Thymus (tissue), 11 donors: ENCODE measurements around the gene STT3B. TPM values are rescaled to one million over a fixed set of nuclear protein-coding genes. Genes with fewer than 3 reads are reported as not detected.
A peak's percentile ranks its signal among the peaks of the same experiment; 100 is the strongest.
"Not testable (repeated sequence)": the region's sequence is repeated elsewhere in the genome, so short reads cannot be mapped to it uniquely, and the experiment has no call there.

ENCODE experiments used
- DNase-seq, 9 donors: peaks; one replicate each; pipeline ENCODE4 v3.0.0-alpha.2; 2013; ENCODE audit warnings: low spot score in 9 of 9, low read depth in 6 of 9, missing footprints in 1 of 9
- H3K27ac ChIP-seq, 2 donors: one replicate each; pipeline ENCODE4 v1.5.1; 2013; ENCODE audit warnings: control low read depth in 1 of 2, low read depth in 1 of 2, low read length in 1 of 2, mild to moderate bottlenecking in 1 of 2, moderate library complexity in 1 of 2
- H3K27me3 ChIP-seq, 2 donors: one replicate each; pipeline ENCODE4 v1.5.1; 2013; ENCODE audit warnings: low read length in 1 of 2; ENCODE audit not compliant: control insufficient read depth in 2 of 2, insufficient read depth in 1 of 2
- H3K36me3 ChIP-seq, 2 donors: one replicate each; pipeline ENCODE4 v1.5.1; 2013; ENCODE audit warnings: low read length in 1 of 2, mild to moderate bottlenecking in 1 of 2, moderate library complexity in 1 of 2; ENCODE audit not compliant: control insufficient read depth in 2 of 2, insufficient read depth in 2 of 2
- H3K4me1 ChIP-seq, 2 donors: one replicate each; pipeline ENCODE4 v1.5.1; 2013; ENCODE audit warnings: low read length in 2 of 2; ENCODE audit not compliant: control insufficient read depth in 2 of 2, insufficient read depth in 2 of 2
- H3K4me3 ChIP-seq, 2 donors: one replicate each; pipeline ENCODE4 v1.5.1; 2013; ENCODE audit warnings: low read length in 2 of 2, control low read depth in 1 of 2, mild to moderate bottlenecking in 1 of 2
- H3K9me3 ChIP-seq, 2 donors: one replicate each; pipeline ENCODE4 v1.5.1; 2013; ENCODE audit warnings: low read length in 1 of 2, mild to moderate bottlenecking in 1 of 2; ENCODE audit not compliant: control insufficient read depth in 2 of 2, insufficient read depth in 1 of 2
- WGBS: extraction: QIAGEN DNeasy Blood & Tissue Kit; methylation state at CpG from one replicate; pipeline ENCODE4 v1.1.7; 2013; 5-methylcytosine and 5-hydroxymethylcytosine counted together
- polyA plus RNA-seq: library from polyadenylated mRNA; stranded (reverse); fragments of 200-250 nt; gene quantifications from one replicate; pipeline ENCODE4 v1.2.3, GENCODE V29; 2013
- total RNA-seq: library from RNA; stranded (reverse); fragments of 120-200 nt; gene quantifications from one replicate; pipeline ENCODE4 v1.2.4, GENCODE V29; 2013
- donor health status: healthy.

The STT3B gene
- total and polyA plus RNA-seq, 2 donors: 84.8 to 102 TPM

GRCh38 chr3:31495971-31496665, 36.6 kb upstream of the STT3B start:
- 97% methylated on average over 9 of the region's 9 CpGs for WGBS

GRCh38 chr3:31498791-31499190, 33.9 kb upstream of the STT3B start:
- WGBS: 95% methylated on average over 5 of the region's 5 CpGs

More at GRCh38 chr3:31495971-31496665, 36.6 kb upstream of the STT3B start:
- no peaks in the 10 kb centered on the region for H3K36me3 ChIP-seq
- H3K4me3 ChIP-seq: no peak overlapping the region
- no peaks in the 10 kb centered on the region for H3K27me3 ChIP-seq
- no peaks in the 10 kb centered on the region for H3K4me1 ChIP-seq
- H3K27ac ChIP-seq: no peak overlapping the region
- DNase-seq: no peak
- H3K9me3 ChIP-seq: peaks cover 0 to 3% of the 10 kb centered on the region in 2 donors

GRCh38 chr3:31499281-31499680, 33.4 kb upstream of the STT3B start:
- H3K9me3 ChIP-seq: no peaks in the 10 kb centered on the region
- no peaks in the 10 kb centered on the region for H3K27me3 ChIP-seq
- 99% methylated on average over 3 of the region's 3 CpGs for WGBS
- no peak for DNase-seq
- no peak overlapping the region for H3K4me3 ChIP-seq
- H3K27ac ChIP-seq: no peak overlapping the region
- no peaks in the 10 kb centered on the region for H3K4me1 ChIP-seq
- H3K36me3 ChIP-seq: no peaks in the 10 kb centered on the region

More at GRCh38 chr3:31498791-31499190, 33.9 kb upstream of the STT3B start:
- H3K27me3 ChIP-seq: no peaks in the 10 kb centered on the region
- H3K9me3 ChIP-seq: no peaks in the 10 kb centered on the region
- H3K36me3 ChIP-seq: no peaks in the 10 kb centered on the region
- H3K27ac ChIP-seq: no peak overlapping the region
- no peak overlapping the region for H3K4me3 ChIP-seq
- H3K4me1 ChIP-seq: no peaks in the 10 kb centered on the region
- no peak for DNase-seq

DNA sequence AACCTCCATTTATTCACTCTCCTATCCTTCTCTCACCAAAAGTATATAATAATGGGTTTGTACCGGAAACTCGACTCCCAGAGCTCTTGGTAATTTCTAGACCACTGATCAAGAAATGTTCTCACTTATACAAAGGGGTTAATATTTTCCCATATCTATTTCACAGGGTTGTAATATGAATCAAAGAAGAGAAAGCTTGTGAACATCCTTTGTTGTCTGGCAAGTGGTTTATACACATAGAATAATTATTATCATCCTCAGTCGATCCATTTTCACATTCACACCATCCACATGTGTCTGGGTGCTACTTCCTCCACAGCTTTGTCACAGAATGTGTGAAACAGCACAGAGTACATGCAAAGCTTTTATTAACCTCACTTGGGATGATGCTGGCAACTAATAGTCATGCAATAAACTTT, 29.9 kb upstream of the STT3B start:
- Histone ChIP-seq H3K9me3 (no peaks in the 10 kb centered on the region), H3K36me3 (no peaks in the 10 kb centered on the region), H3K4me1 (peaks cover 0 to 4% of the 10 kb centered on the region in 2 donors), H3K4me3 (no peak overlapping the region), H3K27ac (no peak overlapping the region), H3K27me3 (no peaks in the 10 kb centered on the region)
- WGBS: 97% methylated on average over 3 of the region's 3 CpGs
- DNase-seq: no peak

- WGBS: 93% methylated on average over 4 of the region's 4 CpGs
- H3K4me3 ChIP-seq: no peak overlapping the region
These were observed 29.3 kb upstream of the STT3B start for GRCh38 chr3:31503456-31503855.

DNA sequence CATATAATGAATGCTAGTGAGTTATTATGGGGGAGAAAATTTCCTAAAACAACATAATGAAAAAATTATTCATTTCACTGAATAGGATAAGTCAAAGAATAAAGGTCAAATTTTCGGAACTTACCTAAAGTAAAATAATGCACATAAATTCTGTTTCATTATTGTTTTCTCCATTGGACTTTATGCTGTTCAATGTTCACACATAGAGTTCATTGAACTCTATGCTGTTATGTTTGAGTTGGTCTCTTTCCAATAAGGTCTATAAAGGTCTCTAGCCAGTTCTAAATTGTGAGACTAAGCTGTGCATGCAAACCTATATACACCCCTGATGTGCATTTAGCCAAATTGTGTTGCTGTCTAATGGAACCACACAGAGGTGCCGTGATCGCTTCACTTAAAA, 28.5 kb upstream of the STT3B start:
- over 99% methylated on average over 3 of the region's 3 CpGs for WGBS
- no peak overlapping the region for H3K27ac ChIP-seq
- no peaks in the 10 kb centered on the region for H3K27me3 ChIP-seq
- no peak for DNase-seq
- H3K4me1 ChIP-seq: peaks cover 0 to 4% of the 10 kb centered on the region in 2 donors
- no peak overlapping the region for H3K4me3 ChIP-seq
- H3K9me3 ChIP-seq: no peaks in the 10 kb centered on the region
- H3K36me3 ChIP-seq: no peaks in the 10 kb centered on the region

More at GRCh38 chr3:31503456-31503855, 29.3 kb upstream of the STT3B start:
- Histone ChIP-seq H3K27ac (no peak overlapping the region), H3K36me3 (no peaks in the 10 kb centered on the region), H3K9me3 (no peaks in the 10 kb centered on the region), H3K4me1 (peaks cover 0 to 4% of the 10 kb centered on the region in 2 donors), H3K27me3 (no peaks in the 10 kb centered on the region)
- no peak for DNase-seq

DNA sequence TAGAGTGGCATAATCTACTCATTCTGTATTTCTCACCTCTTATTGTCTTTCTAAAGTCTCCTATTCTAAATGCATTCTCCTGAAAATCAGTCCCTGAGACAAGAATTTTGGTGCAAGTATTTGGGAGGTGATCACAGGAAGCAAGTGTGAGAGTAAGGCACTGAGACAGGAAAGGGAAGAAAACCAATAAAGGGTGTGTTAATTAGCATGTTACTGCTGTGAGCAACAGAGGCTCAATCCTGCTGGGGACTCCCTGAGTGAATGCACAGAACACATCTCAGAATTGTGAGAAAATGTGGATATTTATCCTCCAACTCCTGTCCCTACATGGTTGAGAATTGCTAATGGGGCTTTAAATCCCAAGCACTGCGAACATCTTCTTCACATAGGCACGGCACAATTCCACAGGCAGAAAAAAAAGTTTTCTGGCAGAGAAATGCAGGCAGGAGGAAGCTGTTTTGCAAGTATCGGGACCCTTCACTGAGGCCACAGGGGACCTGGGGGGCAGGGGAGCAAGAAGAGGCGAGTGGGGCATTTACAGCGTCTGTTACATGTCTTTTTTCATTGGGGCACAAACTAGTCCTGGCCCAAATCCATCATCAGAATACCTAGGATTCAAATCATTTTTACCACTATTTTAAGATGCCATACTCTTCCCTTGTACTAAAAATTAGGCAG, 27.2 kb upstream of the STT3B start:
- H3K36me3 ChIP-seq: no peaks in the 10 kb centered on the region

DNA sequence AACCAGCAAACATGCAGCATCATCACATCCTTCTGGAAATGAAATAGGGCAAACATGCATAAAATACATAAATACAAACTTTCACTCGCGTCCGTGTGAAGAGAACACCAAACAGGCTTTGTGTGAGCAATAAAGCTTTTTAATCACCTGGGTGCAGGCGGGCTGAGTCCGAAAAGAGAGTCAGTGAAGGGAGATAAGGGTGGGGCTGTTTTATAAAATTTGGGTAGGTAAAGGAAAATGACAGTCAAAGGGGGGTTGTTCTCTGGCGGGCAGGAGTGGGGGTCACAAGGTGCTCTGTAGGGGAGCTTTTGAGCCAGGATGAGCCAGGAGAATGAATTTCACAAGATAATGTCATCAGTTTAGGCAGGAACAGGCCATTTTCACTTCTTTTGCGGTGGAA, 26.2 kb upstream of the STT3B start:
- not testable (repeated sequence) for H3K27ac ChIP-seq, H3K36me3 ChIP-seq, H3K9me3 ChIP-seq, DNase-seq, H3K4me3 ChIP-seq, H3K27me3 ChIP-seq, H3K4me1 ChIP-seq
- WGBS: 96% methylated on average over 7 of the region's 7 CpGs

More for the DNA sequence above, 27.2 kb upstream of the STT3B start:
- DNase-seq: peak in 1 of 9 donors; percentile 21
- no peak overlapping the region for H3K27ac ChIP-seq
- 45% methylated on average over 5 of the region's 5 CpGs for WGBS
- H3K4me3 ChIP-seq: no peak overlapping the region
- peaks cover 0 to 4% of the 10 kb centered on the region in 2 donors for H3K4me1 ChIP-seq
- no peaks in the 10 kb centered on the region for H3K9me3 ChIP-seq
- no peaks in the 10 kb centered on the region for H3K27me3 ChIP-seq

DNA sequence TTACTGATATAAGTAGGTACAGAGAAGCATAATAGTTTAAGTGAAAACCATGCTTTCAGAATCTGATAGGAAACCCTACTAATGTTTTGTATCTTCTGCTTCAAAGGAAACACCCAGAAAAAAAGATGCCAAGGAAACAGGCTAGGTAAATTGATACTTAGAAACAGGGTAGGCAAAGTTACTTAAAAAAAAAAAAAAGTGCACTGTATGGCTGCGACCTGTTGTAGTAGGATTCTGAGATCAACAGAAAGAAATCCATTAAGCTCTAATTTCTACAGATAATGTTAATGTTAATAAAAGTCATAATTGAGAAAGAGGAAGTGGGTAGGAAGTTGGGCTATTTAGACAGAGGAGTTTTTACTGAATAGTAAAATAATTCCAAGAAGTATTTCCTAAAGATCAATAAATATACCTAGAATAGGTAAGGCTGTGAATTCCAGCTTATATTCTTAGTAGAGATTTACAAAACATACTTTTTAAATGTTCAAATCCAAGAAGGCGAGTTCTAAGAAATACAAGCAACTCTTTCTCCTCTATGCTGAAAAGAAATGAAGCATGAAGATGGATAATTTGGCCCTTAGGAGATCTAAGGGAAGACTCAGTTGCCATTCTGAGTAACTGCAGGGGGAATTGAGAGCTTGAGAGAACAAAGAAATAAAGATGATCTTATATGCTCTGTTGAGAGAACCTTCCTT, 24.1 kb upstream of the STT3B start:
- Histone ChIP-seq H3K9me3 (no peaks in the 10 kb centered on the region), H3K27me3 (no peaks in the 10 kb centered on the region), H3K4me1 (peaks cover 0 to 4% of the 10 kb centered on the region in 2 donors), H3K27ac (no peak overlapping the region), H3K4me3 (no peak overlapping the region), H3K36me3 (no peaks in the 10 kb centered on the region)
- no peak for DNase-seq
- WGBS: 96% methylated on average over 2 of the region's 2 CpGs
